DMS79 treated with DMSO at 0.1 percent for 48 hours (cell line): ENCODE results near the gene C5AR2.
"Not testable (repeated sequence)": the region's sequence is repeated elsewhere in the genome, so short reads cannot be mapped to it uniquely, and the experiment has no call there.

ENCODE experiments used
- DNase-seq: peaks from one replicate; lab custom pipeline; 2025; lab: John Stamatoyannopoulos, UW

Gene C5AR2

GRCh38 chr19:47323872-47324271 is 8.1 kb upstream of the C5AR2 start:
- no peak for DNase-seq

GRCh38 chr19:47324502-47324901 is 7.5 kb upstream of the C5AR2 start:
- DNase-seq, result no peak

- no peak for DNase-seq
Observed at GRCh38 chr19:47330466-47330869, 1.5 kb upstream of the C5AR2 start.

- no peak for DNase-seq
Observed at GRCh38 chr19:47331490-47331889, 485 bp upstream of the C5AR2 start.

GRCh38 chr19:47336765-47337718 is 5.1 kb downstream of the C5AR2 start:
- DNase-seq, result peak; percentile 12

- no peak for DNase-seq
Observed at GRCh38 chr19:47339196-47339880, 7.4 kb downstream of the C5AR2 start.

- DNase-seq, result no peak
Observed at GRCh38 chr19:47340477-47341208, 8.7 kb downstream of the C5AR2 start.

GRCh38 chr19:47341734-47342133 is 9.8 kb downstream of the C5AR2 start:
- DNase-seq, result no peak

- no peak for DNase-seq
Observed at GRCh38 chr19:47343194-47343802, 11.3 kb downstream of the C5AR2 start.

- no peak for DNase-seq
Observed at GRCh38 chr19:47344425-47344824, 12.4 kb downstream of the C5AR2 start.

GRCh38 chr19:47346024-47346423 is 14.0 kb downstream of the C5AR2 start:
- not testable (repeated sequence) for DNase-seq

GRCh38 chr19:47348819-47349795 is 17.1 kb downstream of the C5AR2 start, which contains the start of gene DHX34:
TSS of gene DHX34 (plus strand) at chr19:47349315. CDS start at chr19:47353031, 3,716 bp downstream.
- peak; percentile 98 for DNase-seq

- no peak for DNase-seq
Observed at GRCh38 chr19:47350630-47351029, 18.7 kb downstream of the C5AR2 start.

- no peak for DNase-seq
Observed at GRCh38 chr19:47351548-47351947, 19.6 kb downstream of the C5AR2 start.

GRCh38 chr19:47352095-47352494 is 20.1 kb downstream of the C5AR2 start:
- no peak for DNase-seq

GRCh38 chr19:47353307-47353712 is 21.3 kb downstream of the C5AR2 start:
- peak; percentile 58 for DNase-seq

GRCh38 chr19:47356900-47357299 is 24.9 kb downstream of the C5AR2 start:
- DNase-seq, result peak; percentile 22

- DNase-seq, result no peak
Observed at GRCh38 chr19:47357788-47358680, 26.1 kb downstream of the C5AR2 start.

GRCh38 chr19:47358936-47359335 is 27.0 kb downstream of the C5AR2 start:
- DNase-seq, result no peak

- no peak for DNase-seq
Observed at GRCh38 chr19:47362321-47362720, 30.3 kb downstream of the C5AR2 start.
